OCI-LY3 (cell line): ENCODE data around the gene TNFAIP8L3.

Experiments used
- H2AFZ ChIP-seq: fragments of 200-600, 300-600 bp; shearing (Covaris generic); 2 replicates; pipeline ENCODE4 v1.6.0; 2014; ENCODE audit warnings: antibody characterized with exemption, low read depth, low read length
- H3K27ac ChIP-seq: fragments of 200-600, 300-600 bp; sonication (generic); 2 replicates; pipeline ENCODE4 v1.5.1; 2014; ENCODE audit warnings: mild to moderate bottlenecking, low read length, moderate library complexity, mixed read lengths
- H3K27me3 ChIP-seq: fragments of 200-600, 300-600 bp; sonication (generic); 2 replicates; pipeline ENCODE4 v1.6.1; 2014; ENCODE audit warnings: low read depth, low read length, mixed read lengths
- H3K36me3 ChIP-seq: fragments of 200-600, 300-600 bp; sonication (generic); replicated peaks from 2 replicates; pipeline ENCODE3; 2014; ENCODE audit warnings: low read depth, low read length, mixed read lengths
- H3K4me1 ChIP-seq: fragments of 300-600, 200-600 bp; sonication (generic); 2 replicates; pipeline ENCODE4 v1.6.1; 2014; ENCODE audit warnings: low read length, mixed read lengths
- H3K4me2 ChIP-seq: fragments of 200-600, 300-600 bp; sonication (generic); 2 replicates; pipeline ENCODE4 v1.6.1; 2014; ENCODE audit warnings: low read length, mixed read lengths
- H3K4me3 ChIP-seq: fragments of 300-600, 200-600 bp; sonication (generic); 2 replicates; pipeline ENCODE4 v1.5.1; 2014; ENCODE audit warnings: antibody characterized with exemption, mild to moderate bottlenecking, low read length, moderate library complexity
- H3K79me2 ChIP-seq: fragments of 300-600, 200-600 bp; shearing (Covaris generic); 2 replicates; pipeline ENCODE4 v1.6.1; 2014; ENCODE audit warnings: mild to moderate bottlenecking, low read length, mixed read lengths
- H3K9ac ChIP-seq: fragments of 300-600, 200-600 bp; shearing (Covaris generic); 2 replicates; pipeline ENCODE4 v1.6.0; 2014; ENCODE audit warnings: mild to moderate bottlenecking, low read length, moderate library complexity
- H3K9me3 ChIP-seq: fragments of 200-600, 300-600 bp; shearing (Covaris generic); 2 replicates; pipeline ENCODE4 v1.6.1; 2014; ENCODE audit warnings: low read length, mixed read lengths; ENCODE audit not compliant: insufficient read depth
- H4K20me1 ChIP-seq: fragments of 200-600, 300-600 bp; sonication (generic); 2 replicates; pipeline ENCODE4 v1.6.1; 2016; ENCODE audit warnings: low read length, mixed read lengths; ENCODE audit not compliant: insufficient read depth
- EZH2phosphoT487 ChIP-seq: fragments of 200-600 bp; shearing (Covaris generic); IDR thresholded peaks from 2 replicates; pipeline ENCODE4 v1.6.1; 2018; ENCODE audit warnings: antibody characterized with exemption, mixed run types, low read depth
- TF ChIP-seq, protein P1 (sequence below): fragments of 200-600, 300-600 bp; sonication (generic); IDR thresholded peaks from 2 replicates; pipeline ENCODE4 v1.5.1; 2014; ENCODE audit warnings: antibody characterized with exemption, low read length, low read depth

TNFAIP8L3 gene

DNA sequence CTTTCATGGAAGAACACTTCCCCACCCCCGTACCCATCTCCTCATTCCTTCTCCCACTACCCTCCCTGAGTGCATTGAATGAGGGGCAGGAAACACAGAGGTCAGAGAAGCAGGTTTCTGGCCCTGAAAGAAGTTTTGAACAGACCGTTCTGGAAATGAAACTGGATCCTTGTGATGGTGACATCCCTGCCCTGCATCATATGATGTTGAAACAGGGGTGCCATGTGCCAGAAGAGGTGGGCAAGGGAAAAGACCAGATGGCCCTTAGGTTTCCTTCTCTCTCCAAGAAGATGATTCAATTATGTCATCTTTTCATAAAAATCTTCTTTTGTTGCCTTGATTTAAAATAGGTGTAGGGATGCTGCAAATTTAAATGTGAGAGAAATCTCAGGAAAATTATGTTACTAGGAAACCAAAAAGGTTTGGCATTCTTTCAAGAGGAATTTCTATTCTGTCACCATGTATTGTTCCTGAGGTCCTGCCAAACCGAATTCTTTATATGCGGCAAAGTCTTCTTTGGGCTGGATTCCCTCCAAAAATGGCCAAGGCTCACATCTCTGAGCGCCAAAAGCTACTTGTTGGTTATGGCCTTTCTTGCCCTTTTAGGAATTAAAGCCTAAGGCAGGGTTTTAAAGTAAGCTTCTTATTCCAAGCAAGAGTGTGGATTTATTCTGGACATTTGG lies 19.9 kb upstream of the TNFAIP8L3 start:
- H3K27me3 ChIP-seq = peaks cover 13% of the 10 kb centered on the region
- no peak overlapping the region for H3K9ac ChIP-seq
- H3K4me1 ChIP-seq = peaks cover 8% of the 10 kb centered on the region
- H3K36me3 ChIP-seq = no peaks in the 10 kb centered on the region
- TF ChIP-seq, protein P1, sequence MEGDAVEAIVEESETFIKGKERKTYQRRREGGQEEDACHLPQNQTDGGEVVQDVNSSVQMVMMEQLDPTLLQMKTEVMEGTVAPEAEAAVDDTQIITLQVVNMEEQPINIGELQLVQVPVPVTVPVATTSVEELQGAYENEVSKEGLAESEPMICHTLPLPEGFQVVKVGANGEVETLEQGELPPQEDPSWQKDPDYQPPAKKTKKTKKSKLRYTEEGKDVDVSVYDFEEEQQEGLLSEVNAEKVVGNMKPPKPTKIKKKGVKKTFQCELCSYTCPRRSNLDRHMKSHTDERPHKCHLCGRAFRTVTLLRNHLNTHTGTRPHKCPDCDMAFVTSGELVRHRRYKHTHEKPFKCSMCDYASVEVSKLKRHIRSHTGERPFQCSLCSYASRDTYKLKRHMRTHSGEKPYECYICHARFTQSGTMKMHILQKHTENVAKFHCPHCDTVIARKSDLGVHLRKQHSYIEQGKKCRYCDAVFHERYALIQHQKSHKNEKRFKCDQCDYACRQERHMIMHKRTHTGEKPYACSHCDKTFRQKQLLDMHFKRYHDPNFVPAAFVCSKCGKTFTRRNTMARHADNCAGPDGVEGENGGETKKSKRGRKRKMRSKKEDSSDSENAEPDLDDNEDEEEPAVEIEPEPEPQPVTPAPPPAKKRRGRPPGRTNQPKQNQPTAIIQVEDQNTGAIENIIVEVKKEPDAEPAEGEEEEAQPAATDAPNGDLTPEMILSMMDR = no peak
- no peak for TF ChIP-seq EZH2phosphoT487
- H2AFZ ChIP-seq = no peak overlapping the region
- no peak overlapping the region for H3K4me3 ChIP-seq
- no peak overlapping the region for H3K4me2 ChIP-seq
- no peaks in the 10 kb centered on the region for H3K79me2 ChIP-seq
- H3K9me3 ChIP-seq = no peaks in the 10 kb centered on the region
- no peak overlapping the region for H3K27ac ChIP-seq
- no peaks in the 10 kb centered on the region for H4K20me1 ChIP-seq

DNA sequence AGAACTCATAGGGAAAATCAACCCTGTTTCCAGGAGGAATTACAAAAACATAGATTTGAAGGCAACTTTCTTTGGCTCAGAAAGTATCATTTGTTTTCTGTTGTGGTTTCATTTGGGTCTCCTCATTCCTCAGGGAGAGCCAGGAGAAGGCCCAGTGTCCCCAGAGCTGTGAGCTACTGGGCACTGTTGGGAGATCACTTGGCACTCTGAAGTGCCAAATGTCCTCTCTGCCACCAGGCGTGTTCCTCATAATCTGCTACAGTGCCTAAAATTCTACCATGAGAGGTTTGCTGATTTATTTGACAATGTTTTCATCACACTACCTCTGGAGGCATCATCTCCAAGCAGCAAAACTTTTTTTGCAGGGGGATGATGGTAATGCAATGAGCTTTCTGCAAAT lies 17.4 kb upstream of the TNFAIP8L3 start:
- no peaks in the 10 kb centered on the region for H3K79me2 ChIP-seq
- H3K4me2 ChIP-seq = no peak overlapping the region
- no peaks in the 10 kb centered on the region for H4K20me1 ChIP-seq
- peaks cover 8% of the 10 kb centered on the region for H3K4me1 ChIP-seq
- no peak overlapping the region for H2AFZ ChIP-seq
- no peak for TF ChIP-seq EZH2phosphoT487
- TF ChIP-seq, protein P1 = no peak
- H3K27me3 ChIP-seq = peaks cover 9% of the 10 kb centered on the region
- H3K27ac ChIP-seq = no peak overlapping the region
- H3K4me3 ChIP-seq = no peak overlapping the region
- H3K36me3 ChIP-seq = no peaks in the 10 kb centered on the region
- no peaks in the 10 kb centered on the region for H3K9me3 ChIP-seq
- H3K9ac ChIP-seq = no peak overlapping the region

DNA sequence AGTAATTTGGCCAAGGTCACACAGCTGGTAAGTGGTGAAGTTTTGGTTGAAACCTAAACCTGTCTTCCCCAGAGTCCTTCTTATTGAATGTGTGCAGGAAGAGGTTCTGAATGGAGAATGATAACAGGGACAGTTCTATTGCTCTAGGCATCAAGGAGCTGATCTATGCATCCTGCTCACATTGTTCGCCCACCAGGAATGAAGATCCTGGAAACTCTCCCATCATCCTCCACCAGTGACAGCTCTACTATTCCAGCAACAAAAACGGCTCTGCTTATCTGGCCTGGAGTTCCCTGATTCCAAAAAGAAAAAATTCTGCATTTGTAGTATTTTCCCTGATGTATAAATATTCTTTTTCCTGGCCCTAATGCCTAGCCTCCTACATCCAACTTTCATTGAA lies 16.4 kb upstream of the TNFAIP8L3 start:
- Histone ChIP-seq H4K20me1 (no peaks in the 10 kb centered on the region), H3K27ac (no peak overlapping the region), H3K79me2 (no peaks in the 10 kb centered on the region), H3K9me3 (no peaks in the 10 kb centered on the region), H2AFZ (no peak overlapping the region), H3K4me1 (peaks cover 8% of the 10 kb centered on the region), H3K36me3 (no peaks in the 10 kb centered on the region), H3K27me3 (peaks cover 6% of the 10 kb centered on the region), H3K4me2 (no peak overlapping the region), H3K4me3 (no peak overlapping the region), H3K9ac (no peak overlapping the region)
- TF ChIP-seq, protein P1 = no peak
- no peak for TF ChIP-seq EZH2phosphoT487

DNA sequence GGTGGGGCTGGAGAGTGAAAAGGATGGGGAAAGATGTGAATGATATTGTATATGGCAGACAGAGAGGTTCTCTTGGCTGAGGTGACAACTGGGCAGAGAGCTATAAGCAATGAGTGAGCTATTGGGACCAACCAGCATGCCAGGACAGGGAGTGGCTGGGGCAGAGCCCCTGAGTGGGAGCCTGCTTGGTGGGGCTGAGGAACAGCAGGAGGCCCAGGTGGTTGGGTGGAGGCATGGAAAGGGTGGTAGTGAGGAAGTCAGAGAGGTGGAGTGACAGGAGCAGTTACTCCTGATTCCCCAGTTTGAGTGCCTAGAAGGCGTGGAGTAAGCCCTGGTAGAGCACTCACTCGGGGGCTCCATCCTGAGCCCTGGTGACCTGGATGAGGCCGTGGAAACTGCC lies 15.5 kb upstream of the TNFAIP8L3 start:
- Histone ChIP-seq H4K20me1 (no peaks in the 10 kb centered on the region), H3K36me3 (no peaks in the 10 kb centered on the region), H3K4me1 (peaks cover 8% of the 10 kb centered on the region), H3K79me2 (no peaks in the 10 kb centered on the region), H3K4me3 (no peak overlapping the region), H3K4me2 (no peak overlapping the region), H3K9ac (no peak overlapping the region), H2AFZ (no peak overlapping the region), H3K27ac (no peak overlapping the region), H3K27me3 (peaks cover 14% of the 10 kb centered on the region), H3K9me3 (no peaks in the 10 kb centered on the region)
- no peak for TF ChIP-seq EZH2phosphoT487
- TF ChIP-seq, protein P1 = no peak
